Anterior cingulate cortex (tissue), 58 donors: Measurements from ENCODE around the gene GLTPD2.
A peak's percentile ranks its signal among the peaks of the same experiment; 100 is the strongest.

Experiments
- DNase-seq, 58 donors: peaks; one replicate each; lab custom pipeline; 2025; lab: John Stamatoyannopoulos, UW

The GLTPD2 gene

DNA sequence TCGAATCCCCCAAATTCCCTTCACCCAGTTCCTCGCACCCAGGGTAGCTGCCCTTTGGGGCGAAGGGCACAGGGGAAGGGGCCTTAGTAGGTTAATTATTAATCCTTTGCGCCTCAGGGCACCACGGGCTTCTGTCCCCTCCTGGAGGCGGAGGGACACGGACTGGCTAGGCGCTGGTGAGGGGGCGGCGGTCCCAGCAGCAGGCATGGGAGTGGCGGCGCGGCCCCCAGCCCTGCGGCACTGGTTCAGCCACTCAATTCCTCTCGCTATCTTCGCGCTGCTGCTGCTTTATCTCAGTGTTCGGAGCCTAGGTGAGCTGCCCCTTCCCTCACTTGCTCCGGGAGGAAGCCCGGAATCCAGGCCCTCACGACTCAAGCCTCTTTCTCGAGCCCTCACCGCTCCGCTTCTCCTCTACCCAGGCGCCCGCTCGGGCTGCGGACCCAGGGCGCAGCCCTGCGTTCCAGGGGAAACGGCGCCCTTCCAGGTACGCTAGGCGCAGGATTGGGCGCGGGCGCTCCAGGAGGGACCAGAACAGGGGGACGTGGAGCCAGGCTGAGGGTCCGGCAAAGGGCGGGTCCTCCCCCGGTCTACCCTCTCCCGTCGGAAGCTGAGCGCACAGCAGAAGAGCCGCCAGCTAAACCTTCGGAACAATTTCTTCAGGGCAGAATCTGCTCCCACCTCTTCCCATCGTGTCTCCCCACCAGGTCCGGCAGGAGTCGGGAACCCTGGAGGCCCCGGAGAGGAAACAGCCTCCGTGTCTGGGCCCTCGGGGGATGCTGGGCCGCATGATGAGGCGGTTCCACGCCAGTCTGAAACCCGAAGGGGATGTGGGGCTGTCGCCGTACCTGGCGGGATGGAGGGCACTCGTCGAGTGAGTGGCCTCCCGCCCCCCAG lies at the start of gene GLTPD2:
TSS of gene GLTPD2 (plus strand) at position 158 of the 894 bp plus-strand sequence. CDS start at position 206, 48 bp downstream.
- DNase-seq = peak in 5 of 58 donors; percentile 4 to 53 (median 31)

DNA sequence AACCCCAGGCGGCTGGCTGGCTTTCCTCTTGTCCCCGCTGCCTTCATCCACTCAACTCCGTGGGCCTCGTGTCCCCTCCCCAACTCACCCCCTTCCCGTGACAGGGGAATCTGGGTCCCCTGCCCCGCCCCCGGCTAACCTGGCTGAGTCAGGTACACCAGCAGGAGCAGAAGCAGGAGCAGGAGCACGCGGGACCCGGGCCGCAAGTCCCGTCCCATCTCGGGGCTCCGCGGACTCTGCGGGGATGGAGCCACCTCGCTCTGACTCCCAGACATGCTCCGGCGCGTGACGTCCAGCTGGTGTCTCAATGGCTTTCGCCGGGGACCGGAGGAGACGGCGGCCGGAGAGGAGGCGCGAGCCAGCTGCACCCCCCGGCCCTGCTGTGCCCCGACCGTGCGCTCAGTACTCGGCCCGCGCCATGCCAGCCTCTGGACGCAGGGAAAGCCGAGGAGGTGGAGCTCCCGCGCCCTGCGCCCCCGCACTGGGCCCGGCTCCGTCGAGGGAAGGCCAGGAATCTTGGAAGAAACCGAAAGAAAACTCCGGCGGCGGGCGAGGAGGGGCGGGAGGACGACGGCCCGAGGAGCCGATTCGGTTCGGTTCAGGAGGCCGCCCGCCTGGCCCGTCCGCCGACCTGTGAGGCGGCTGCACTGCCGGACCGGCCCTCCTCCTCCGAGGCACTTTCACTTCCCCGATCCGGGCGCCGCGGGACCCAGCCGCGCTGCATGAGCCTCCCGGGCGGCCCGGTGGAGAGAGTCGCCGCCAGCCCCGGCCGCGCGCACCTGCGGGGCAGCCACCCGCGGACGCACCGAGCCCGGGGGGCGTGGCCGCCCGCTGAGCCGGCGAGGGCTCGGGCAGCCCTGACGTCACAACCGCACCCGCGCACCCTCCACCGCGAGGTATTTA lies 49.4 kb upstream of the GLTPD2 start, which contains the start of the genes CXCL16 and ZMYND15:
TSS of gene CXCL16 (minus strand) at position 807 of the 903 bp plus-strand sequence. CDS start at position 218, 589 bp downstream.
TSS of gene ZMYND15 (plus strand) at position 712 of the 903 bp plus-strand sequence. CDS start 716 bp downstream, outside the sequence.
- peak in 12 of 58 donors; percentile 11 to 65 (median 24) for DNase-seq

DNA sequence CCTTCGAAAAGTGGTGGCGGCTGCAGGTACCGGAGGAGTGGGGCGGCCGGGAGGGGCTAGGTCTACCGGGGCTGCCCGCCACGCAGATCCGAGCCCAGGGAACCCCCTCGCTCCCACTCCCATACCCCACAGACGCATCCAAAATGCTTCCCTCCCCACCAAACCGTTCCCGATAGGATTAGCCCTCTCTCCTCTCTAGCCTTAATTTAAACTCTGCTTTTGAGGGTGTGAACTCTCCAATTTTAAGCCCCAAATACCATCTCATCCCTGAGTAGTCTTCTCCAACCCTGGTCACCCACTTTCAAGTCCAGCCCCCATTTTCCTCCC lies 48.8 kb upstream of the GLTPD2 start:
- no peak for DNase-seq

DNA sequence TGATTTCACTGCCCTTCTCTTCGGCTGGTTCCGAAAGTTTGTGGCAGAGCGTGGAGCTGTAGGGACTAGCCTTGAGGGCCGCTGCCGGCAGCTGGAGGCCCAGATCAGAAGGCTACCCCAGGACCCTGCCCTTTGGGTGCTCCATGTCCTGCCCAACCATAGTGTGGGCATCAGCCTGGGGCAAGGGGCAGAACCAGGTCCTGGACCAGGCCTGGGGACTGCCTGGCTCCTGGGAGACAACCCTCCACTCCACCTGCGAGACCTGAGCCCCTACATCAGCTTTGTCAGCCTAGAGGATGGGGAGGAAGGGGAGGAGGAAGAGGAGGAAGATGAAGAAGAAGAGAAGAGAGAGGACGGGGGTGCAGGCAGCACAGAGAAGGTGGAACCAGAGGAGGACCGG lies 48.2 kb upstream of the GLTPD2 start:
- no peak for DNase-seq

DNA sequence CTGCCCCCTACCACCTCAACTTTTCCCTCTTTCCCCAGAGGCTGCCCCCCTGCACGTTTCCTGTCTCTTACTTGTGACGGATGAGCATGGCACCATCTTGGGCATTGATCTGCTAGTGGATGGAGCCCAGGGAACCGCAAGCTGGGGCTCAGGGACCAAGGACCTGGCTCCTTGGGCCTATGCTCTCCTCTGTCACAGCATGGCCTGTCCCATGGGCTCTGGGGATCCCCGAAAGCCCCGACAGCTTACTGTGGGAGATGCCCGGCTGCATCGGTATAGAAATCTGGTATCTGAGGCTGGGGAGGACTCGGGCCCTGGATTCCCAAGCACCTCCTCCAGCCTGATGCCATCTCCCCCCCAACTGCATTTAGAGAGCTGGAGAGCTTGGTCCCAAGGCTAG lies 47.2 kb upstream of the GLTPD2 start:
- DNase-seq = no peak

DNA sequence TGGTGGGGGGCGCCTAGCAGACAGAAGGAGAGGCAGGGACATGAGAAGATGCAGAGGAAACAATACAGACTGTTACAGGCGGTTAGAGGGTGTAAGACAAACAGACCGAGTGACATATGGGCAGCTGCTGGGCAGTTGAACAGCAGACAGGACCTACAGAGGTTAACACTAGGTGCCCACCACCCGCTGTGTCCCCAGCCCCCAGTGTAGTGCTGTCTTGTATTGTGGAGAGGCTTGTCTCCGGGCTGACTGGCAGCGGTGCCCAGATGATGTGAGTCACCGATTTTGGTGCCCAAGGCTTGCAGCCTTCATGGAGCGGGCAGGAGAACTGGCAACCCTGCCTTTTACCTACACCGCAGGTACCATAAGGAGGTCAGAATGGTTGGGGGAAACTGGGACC lies 46.6 kb upstream of the GLTPD2 start:
- DNase-seq = no peak

DNA sequence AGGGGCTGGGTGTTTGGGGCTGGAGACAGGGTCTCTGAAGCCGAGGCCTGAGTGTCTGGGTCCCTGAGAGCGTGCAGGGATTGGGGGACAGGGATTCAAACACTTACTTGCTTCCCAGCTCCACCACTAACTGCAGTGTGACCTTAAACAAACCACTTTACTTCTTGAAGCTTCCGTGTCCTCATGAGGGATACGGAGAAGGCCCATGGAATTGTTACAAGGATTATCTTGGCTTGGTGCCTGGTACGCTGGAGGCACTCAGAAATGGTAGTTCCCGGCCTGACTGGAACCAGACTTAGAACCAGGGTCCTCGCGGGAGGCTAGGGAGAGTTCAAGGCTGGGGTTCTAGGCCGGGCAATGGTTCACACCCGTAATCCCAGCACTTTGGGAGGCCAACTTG lies 46.1 kb upstream of the GLTPD2 start:
- DNase-seq = no peak

DNA sequence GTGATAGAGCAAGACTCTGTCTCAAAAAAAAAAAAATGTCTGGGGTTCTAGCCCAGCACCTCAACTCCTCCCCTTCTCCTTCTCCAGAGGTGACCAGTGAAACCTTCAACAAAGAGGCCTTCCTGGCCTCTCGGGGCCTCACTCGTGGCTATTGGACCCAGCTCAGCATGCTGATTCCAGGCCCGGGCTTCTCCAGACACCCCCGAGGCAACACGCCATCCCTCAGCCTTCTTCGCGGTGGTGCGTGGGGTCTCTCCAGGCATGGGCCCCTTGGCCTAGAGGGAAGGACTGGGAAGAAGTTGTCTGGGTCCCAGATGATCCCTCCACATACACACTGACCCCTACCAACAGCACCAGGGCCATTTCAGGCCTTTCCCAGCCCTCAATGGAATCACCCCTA lies 45.5 kb upstream of the GLTPD2 start:
- no peak for DNase-seq

DNA sequence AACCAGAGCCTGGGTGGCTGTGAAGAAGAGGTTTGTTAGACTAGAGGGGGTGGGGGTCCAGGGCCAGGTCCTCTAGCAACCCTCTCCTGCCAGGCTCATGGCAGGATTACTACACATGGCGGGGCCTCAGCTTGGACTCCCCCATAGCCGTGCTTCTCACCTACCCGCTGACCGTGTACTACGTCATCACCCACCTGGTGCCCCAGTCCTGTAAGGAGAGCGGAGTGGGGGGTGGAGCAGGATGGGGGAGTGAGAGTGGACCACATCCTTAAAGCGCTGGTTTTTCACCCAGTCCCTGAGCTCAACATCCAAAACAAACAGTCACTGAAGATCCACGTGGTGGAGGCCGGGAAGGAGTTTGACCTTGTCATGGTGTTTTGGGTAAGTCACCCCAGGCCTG lies 44.9 kb upstream of the GLTPD2 start:
- no peak for DNase-seq

DNA sequence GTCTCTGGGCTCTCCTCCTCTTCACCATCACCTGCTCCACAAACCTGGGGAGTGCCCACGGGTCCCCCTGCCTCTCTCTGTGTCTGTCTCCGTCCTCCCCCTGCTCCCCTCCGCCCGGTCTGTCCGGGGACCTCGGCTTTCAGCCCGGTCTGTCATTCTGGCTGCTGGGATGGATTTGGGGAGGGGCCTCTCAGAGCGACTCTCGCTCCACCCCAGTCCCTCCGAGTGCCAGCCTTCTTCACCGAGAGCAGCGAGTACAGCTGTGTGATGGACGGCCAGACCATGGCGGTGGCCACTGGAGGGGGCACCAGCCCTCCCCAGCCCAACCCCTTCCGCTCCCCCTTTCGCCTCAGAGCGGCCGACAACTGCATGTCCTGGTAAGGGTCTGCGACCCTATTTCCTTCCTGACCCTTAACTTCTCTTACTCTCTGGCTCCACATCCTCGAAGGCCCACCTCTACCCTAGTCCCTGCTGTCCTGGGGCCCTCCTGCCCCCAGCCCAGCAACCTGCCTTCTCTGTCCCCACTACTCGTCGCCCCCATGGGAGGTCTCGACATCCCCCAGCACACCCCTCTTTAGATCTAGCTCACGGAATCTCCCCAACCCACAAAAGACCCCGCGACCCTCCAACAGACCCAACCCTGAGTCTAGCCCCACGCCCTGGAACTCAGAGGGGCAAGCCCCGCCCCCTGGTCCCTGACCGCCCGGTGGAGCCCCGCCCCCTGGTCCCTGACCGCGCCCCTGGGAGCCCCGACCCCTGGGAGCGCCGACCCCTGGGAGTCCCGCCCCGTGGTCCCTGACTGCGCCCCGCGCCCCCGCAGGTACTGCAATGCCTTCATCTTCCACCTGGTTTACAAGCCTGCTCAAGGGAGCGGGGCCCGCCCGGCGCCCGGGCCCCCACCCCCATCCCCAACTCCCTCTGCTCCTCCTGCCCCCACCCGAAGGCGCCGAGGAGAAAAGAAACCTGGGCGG lies 43.5 kb upstream of the GLTPD2 start:
- DNase-seq = no peak

DNA sequence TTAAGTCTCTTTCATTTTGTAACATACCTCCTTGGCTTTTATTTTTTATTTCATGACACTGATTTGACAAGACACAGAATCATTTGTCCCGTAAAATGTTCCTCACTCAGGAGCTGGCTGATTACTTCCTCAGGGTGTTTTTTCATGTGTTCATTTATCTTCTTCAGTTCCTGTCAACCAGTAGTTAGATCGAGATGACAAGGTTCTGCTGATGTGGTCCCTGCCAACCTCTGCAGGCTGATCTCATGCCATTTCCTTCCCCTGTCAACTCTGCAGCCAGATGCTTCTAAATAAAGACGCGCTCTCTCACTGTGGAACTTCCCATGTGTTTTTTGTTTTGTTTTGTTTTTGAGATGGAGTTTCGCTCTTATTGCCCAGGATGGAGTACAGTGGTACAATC lies 40.9 kb upstream of the GLTPD2 start:
- DNase-seq = peak in 2 of 58 donors; percentile 7 to 10

DNA sequence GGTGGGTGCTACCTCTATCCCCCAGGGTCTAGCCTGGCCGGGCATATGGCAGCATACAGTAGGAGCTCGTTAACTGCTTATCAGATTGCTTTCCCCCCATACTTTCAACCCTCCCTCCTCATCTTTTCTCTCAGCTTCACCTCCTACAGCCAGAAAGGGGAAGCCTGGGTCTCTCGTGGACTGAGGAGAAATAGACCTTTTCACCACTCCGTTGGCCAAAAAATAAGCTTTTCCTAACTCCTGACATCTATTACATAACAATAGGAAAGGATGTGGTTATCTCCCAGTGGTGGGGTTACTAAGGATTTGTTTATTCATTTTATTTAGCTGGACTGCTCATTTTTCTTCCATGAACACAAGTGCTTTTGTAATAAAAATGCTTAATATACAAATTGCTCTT lies 40.1 kb upstream of the GLTPD2 start:
- DNase-seq = no peak

DNA sequence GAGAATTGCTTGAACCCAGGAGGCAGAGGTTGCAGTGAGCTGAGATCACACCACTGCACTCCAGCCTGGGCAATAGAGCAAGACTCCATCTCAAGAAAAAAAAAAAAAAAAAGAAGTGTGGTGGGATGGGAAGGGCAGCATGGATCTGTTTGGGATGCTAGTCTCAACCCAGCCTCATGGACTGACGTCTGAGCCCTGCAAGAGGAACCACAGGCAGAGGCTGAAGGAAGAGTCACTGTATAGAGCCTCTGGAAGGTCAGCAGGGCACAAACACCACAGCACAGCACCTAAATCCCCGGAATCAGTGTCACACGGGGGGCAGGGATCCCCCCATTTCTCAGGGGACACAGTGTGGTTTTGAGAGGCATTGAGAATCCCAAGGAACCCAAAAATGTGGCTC lies 38.2 kb upstream of the GLTPD2 start:
- DNase-seq = no peak

DNA sequence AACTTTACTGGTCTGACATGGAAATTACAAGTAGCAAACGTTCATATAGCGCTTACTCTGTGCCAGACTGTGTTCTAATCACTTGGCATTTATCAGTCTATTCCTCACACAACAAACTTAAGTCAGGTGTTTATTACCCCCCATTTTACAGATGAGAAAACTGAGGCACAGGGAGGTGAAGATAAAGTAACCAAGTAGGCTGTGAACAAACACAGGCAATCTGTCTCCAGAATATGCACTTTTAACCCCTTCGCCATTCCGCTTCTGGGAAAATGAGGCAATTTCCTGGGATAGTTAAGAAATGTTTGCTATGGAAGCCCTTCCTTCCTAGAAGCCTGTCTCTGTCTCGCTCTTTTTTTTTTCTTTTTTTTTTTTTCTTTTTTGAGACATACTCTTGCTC lies 36.8 kb upstream of the GLTPD2 start:
- DNase-seq = no peak

DNA sequence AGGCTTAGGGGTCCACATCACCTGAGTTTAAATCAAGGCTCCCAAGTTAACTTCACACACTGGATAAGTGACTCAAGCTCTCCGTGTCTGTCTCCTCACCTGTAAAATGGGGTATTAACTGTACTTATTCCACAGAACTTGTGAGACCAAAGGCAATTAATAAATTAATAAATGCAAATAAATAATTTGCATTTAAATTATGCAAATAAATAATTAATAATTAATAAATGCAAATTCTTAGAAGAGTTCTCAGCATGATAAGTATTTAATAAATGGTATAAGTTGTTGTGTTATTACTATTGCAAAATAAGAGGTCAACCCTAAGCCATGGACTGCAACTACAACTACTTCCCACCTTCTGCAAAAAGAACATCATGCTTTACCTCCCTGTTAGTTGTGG lies 35.4 kb upstream of the GLTPD2 start:
- DNase-seq = no peak

DNA sequence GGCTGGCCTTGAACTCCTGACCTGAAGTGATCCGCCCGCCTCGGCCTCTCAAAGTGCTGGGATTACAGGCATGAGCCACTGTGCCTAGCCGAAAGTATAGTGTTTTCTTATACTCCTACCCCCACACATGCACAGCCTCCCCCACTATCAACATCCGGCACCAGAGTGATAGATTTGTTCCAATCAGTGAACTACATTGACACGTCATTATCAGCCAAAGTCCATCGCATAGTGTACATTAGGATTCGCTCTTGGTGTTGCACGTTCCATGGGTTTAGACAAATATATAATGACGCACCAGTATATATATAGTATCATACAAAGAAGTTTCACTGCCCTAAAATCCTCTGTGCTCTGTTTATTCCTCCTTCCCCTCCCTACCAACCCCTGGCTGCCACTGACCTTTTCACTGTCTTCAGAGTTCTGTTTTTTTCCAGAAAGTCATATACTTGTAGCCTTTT lies 29.0 kb upstream of the GLTPD2 start:
- DNase-seq = no peak

DNA sequence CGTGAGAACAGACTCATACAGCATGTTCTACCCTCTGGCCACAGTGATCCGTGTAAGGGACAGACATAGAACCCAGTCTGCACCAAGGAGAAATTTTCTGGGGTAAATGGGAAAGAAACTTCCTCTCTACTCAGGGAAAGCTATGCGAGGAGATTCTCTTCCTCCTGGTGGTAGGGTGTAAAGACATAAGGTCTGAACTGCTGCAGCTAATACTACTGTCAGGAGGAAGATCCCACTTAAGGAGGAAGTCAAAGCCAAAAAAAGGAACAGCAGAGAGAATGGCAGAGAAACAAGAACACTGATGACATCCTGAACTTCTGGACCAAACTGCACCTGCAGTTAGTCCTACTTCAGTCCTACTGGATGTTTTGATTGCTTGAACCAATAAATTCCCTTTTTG lies 24.2 kb upstream of the GLTPD2 start:
- DNase-seq = peak in 1 of 58 donors; percentile 20

DNA sequence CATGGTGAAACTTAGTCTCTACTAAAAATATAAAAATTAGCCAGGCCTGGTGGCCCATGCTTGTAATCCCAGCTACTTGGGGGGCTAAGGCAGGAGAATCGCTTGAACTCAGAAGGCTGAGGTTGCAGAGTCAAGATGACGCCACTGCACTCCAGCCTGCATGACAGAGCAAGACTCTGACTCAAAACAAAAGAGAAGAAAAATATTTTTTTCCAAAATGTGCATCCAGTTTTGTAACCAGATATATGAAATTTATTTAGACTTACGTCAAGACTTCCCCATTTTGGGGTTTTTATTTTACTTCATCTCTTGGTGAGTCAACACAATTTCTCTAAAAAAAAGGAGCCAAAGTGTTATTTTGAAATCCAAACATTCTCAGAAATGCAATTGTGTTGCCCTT lies 22.6 kb upstream of the GLTPD2 start:
- no peak for DNase-seq

DNA sequence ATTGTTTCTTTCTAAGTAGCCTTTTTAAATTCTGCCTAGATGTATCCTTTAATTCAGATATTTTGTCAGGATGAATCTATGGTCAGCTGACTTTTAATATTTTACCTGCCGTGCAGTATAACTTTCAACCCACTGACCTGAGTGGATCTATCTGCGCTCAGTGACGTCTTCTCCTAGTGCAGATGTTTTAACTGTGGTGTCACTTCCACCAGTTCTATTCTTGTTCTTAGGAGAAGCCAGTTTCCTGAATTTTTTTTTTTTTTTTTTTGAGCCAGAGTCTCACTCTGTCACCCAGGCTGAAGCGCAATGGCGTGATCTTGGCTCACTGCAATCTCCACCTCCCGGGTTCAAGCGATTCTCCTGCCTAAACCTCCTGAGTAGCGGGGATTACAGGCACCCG lies 22.0 kb upstream of the GLTPD2 start:
- DNase-seq = no peak

DNA sequence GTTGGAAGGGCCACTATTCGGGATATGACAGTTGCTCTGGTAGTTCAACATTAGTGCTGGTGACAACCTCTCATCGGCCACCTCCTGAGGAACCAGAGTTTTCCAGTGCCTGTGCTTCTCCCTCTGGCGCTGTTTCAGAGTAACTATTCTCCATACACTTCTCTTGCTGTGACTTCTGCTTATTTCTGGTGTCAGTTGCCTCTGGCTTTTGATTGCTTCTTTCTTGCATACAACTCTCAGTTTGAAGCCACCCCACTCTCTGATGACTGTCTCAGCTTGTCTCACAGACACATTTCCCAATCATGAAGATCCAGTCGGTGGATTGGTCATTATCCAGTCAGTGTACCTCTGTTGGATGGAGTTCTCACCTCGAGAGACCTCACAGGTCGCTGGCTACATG lies 20.5 kb upstream of the GLTPD2 start:
- DNase-seq = no peak
